Measurements from ENCODE around the gene AMBRA1.

AMBRA1 gene

DNA sequence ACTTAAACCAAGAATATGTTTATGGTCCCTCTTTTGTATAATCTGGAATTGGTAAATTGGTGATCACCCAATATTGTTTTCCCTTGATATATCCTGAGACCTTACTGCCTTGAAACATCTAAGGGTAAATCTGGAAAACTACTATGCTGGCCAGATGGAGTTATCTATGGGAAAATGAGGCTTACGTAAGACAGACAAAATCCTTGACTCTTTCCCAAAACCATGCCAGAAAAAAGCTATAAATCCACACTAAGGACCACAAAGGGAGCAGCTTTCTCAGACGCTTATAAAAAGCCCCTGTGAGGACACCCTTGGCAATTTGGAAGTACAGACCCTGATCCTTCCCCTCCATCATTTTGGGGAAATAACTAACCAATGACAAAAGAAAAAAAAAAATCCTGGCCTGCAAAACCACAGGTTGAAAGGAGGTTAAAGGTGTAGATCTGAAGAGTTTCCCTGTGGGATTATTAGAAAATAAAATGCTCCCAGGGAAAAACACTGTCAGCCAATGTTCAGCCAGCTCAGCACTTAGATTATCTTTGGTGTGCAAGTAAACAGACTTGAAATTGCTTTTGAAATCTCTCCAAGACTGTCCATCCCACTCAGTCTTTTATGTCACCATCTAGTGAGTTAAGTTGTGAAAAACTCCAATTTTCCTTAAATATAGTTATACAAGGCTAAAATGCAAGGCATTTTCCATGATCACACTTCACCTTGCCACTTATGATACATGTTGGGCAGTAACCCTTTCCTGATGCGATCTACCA lies 6.6 kb upstream of the AMBRA1 start:
- H3K27me3 ChIP-seq (ENCODE audit: insufficient read depth, poor library complexity, severe bottlenecking): no peaks in the 10 kb centered on the region
- TF ChIP-seq GABPA (IDR thresholded peaks at IDR 0.05; ENCODE audit: low read depth) (no peak), POLR2AphosphoS5 (IDR thresholded peaks at IDR 0.05; ENCODE audit: low read depth) (no peak), REST (IDR thresholded peaks at IDR 0.05; ENCODE audit: insufficient replicate concordance, low read depth) (no peak), SPI1 (IDR thresholded peaks at IDR 0.05; ENCODE audit: borderline replicate concordance, low read depth) (no peak), CTCF (IDR thresholded peaks at IDR 0.05; ENCODE audit: insufficient read depth, low read length) (no peak)
- no peak overlapping the region for H3K4me3 ChIP-seq (replicated peaks; ENCODE audit: insufficient read depth, low read length)
- no peak for DNase-seq (ENCODE audit: low read depth in 1 of 2, low spot score in 1 of 2)
- no peak overlapping the region for H3K27ac ChIP-seq (replicated peaks)

DNA sequence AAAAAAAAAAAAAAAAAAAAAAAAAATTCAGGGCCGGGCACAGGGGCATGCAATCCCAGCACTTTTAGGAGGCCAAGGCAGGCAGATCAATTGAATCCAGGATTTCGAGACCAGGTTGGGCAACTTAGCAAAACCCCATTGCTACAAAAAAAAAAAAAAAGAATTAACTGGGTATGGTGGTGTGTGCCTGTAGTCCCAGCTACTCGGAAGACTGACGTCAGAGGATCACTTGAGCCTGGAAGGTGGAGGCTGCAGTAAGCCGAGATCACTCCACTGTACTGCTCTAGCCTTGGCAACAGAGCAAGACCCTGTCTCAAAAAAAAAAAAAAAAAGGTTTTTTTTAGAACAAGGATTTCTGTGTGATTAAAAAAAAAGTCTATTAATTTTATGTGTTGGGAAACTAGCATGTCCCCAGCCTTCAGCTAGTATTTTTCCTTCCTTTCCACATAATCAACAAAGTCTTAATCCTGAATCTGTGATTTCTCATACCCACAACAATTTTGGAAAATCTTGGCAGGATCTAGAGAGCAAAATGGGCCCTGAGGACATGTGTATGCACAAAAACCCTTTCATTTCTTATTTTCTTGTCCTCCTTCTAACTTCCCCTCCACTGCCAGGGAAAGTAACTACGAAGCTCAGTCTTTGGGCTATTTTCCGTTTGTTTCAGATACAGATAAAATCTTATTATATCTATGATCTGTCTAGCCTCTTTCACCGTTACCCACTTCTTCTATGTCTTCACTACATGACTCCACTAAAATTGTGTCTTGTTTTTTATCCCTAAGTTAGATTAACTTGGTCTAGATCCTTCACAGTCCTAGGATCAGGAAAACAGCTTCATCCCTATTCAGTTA lies 5.7 kb upstream of the AMBRA1 start:
- H3K27ac ChIP-seq (replicated peaks): no peak overlapping the region
- H3K27me3 ChIP-seq (ENCODE audit: insufficient read depth, poor library complexity, severe bottlenecking): no peaks in the 10 kb centered on the region
- H3K4me3 ChIP-seq (replicated peaks; ENCODE audit: insufficient read depth, low read length): no peak overlapping the region
- TF ChIP-seq SPI1 (IDR thresholded peaks at IDR 0.05; ENCODE audit: borderline replicate concordance, low read depth) (no peak), CTCF (IDR thresholded peaks at IDR 0.05; ENCODE audit: insufficient read depth, low read length) (no peak), GABPA (IDR thresholded peaks at IDR 0.05; ENCODE audit: low read depth) (no peak), REST (IDR thresholded peaks at IDR 0.05; ENCODE audit: insufficient replicate concordance, low read depth) (no peak), POLR2AphosphoS5 (IDR thresholded peaks at IDR 0.05; ENCODE audit: low read depth) (no peak)
- no peak for DNase-seq (ENCODE audit: low read depth in 1 of 2, low spot score in 1 of 2)

DNA sequence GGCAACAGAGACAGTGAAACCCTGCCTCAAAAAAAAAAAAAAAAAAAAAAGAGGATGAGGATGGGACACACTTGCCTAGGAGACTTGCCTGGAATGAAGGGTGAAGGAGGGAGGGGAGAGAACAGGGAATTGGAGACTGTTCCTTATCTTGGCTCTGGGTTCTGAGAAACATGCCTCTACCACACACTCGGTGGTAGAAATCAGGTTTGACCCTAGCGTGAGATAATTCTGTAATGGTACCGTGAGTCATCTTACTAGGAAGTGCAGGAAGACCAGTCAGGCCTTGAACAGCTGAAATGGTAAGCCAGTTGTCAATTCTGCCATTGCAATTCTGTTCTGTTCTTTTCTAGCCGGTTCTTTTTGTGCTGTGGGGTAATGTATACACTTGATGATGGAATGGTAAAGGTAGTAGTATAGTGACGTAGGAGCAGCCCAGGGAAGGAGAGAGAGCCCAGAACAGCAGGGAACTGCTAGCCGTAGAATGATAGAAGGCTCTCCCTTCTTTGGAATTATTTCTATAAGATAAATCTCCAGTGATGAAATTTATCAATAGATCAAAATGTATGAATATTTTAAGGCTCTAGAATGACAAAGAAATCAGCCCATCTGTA lies 3.9 kb upstream of the AMBRA1 start:
- no peak overlapping the region for H3K27ac ChIP-seq (replicated peaks)
- no peak for TF ChIP-seq REST (IDR thresholded peaks at IDR 0.05; ENCODE audit: insufficient replicate concordance, low read depth)
- TF ChIP-seq GABPA (IDR thresholded peaks at IDR 0.05; ENCODE audit: low read depth): no peak
- TF ChIP-seq SPI1 (IDR thresholded peaks at IDR 0.05; ENCODE audit: borderline replicate concordance, low read depth): no peak
- no peak for TF ChIP-seq CTCF (IDR thresholded peaks at IDR 0.05; ENCODE audit: insufficient read depth, low read length)
- no peak for TF ChIP-seq POLR2AphosphoS5 (IDR thresholded peaks at IDR 0.05; ENCODE audit: low read depth)
- DNase-seq (ENCODE audit: low read depth in 1 of 2, low spot score in 1 of 2): no peak
- no peak overlapping the region for H3K4me3 ChIP-seq (replicated peaks; ENCODE audit: insufficient read depth, low read length)
- H3K27me3 ChIP-seq (ENCODE audit: insufficient read depth, poor library complexity, severe bottlenecking): no peaks in the 10 kb centered on the region
